ENCODE data around the gene SYT2. TPM values are rescaled to one million over a fixed set of nuclear protein-coding genes. Genes with fewer than 3 reads are reported as not detected.
A peak's percentile ranks its signal among the peaks of the same experiment; 100 is the strongest.

Gene SYT2
- total and polyA plus RNA-seq, 2 donors from 2014 or later = 0.15 to 0.19 TPM

GRCh38 chr1:202575918-202576653, 134.2 kb downstream of the SYT2 start:
- intact Hi-C loops (cut with DNase I) = no loop called here
- H3K9me3 ChIP-seq (ENCODE audit: control insufficient read depth in 2 of 3, insufficient read depth in 1 of 3, low read length in 3 of 3) = no peaks in the 10 kb centered on the region
- no peak overlapping the region for H3K4me3 ChIP-seq (ENCODE audit: low read length in 3 of 3)
- H3K27me3 ChIP-seq (ENCODE audit: control insufficient read depth, insufficient read depth, low read length) = no peaks in the 10 kb centered on the region
- no peak overlapping the region for H3K9ac ChIP-seq (ENCODE audit: low read length in 3 of 3)
- no peak for TF ChIP-seq CTCF (IDR thresholded peaks at IDR 0.05; ENCODE audit: borderline replicate concordance, extremely low read depth, insufficient read depth)
- no peak for FAIRE-seq
- H3K4me1 ChIP-seq (ENCODE audit: control insufficient read depth in 2 of 3, insufficient read depth in 2 of 3, low read depth in 1 of 3, low read length in 3 of 3) = peaks cover 0 to 19% (median 2%) of the 10 kb centered on the region in 3 donors
- DNase-seq = peak in 3 of 5 donors; percentile 33 to 57 (median 56)
- H3K36me3 ChIP-seq (ENCODE audit: control insufficient read depth in 2 of 3, insufficient read depth in 3 of 3, low read length in 3 of 3) = peaks cover 0 to 9% (median 5%) of the 10 kb centered on the region in 3 donors
- no peak overlapping the region for H3K27ac ChIP-seq (ENCODE audit: low read depth in 2 of 2, low read length in 2 of 2)

- peaks cover 0 to 8% (median 4%) of the 10 kb centered on the region in 3 donors for H3K4me1 ChIP-seq (ENCODE audit: control insufficient read depth in 2 of 3, insufficient read depth in 2 of 3, low read depth in 1 of 3, low read length in 3 of 3)
- no peak for DNase-seq
- H3K9me3 ChIP-seq (ENCODE audit: control insufficient read depth in 2 of 3, insufficient read depth in 1 of 3, low read length in 3 of 3) = no peaks in the 10 kb centered on the region
- H3K27ac ChIP-seq (ENCODE audit: low read depth in 2 of 2, low read length in 2 of 2) = no peak overlapping the region
- no peak overlapping the region for H3K9ac ChIP-seq (ENCODE audit: low read length in 3 of 3)
- no peak overlapping the region for H3K4me3 ChIP-seq (ENCODE audit: low read length in 3 of 3)
- peaks cover 0 to 5% (median 0%) of the 10 kb centered on the region in 3 donors for H3K36me3 ChIP-seq (ENCODE audit: control insufficient read depth in 2 of 3, insufficient read depth in 3 of 3, low read length in 3 of 3)
- intact Hi-C loops (cut with DNase I) = no loop called here
- no peaks in the 10 kb centered on the region for H3K27me3 ChIP-seq (ENCODE audit: control insufficient read depth, insufficient read depth, low read length)
- FAIRE-seq = no peak
- TF ChIP-seq CTCF (IDR thresholded peaks at IDR 0.05; ENCODE audit: borderline replicate concordance, extremely low read depth, insufficient read depth) = no peak
These were observed 137.4 kb downstream of the SYT2 start for GRCh38 chr1:202572867-202573266.

DNA sequence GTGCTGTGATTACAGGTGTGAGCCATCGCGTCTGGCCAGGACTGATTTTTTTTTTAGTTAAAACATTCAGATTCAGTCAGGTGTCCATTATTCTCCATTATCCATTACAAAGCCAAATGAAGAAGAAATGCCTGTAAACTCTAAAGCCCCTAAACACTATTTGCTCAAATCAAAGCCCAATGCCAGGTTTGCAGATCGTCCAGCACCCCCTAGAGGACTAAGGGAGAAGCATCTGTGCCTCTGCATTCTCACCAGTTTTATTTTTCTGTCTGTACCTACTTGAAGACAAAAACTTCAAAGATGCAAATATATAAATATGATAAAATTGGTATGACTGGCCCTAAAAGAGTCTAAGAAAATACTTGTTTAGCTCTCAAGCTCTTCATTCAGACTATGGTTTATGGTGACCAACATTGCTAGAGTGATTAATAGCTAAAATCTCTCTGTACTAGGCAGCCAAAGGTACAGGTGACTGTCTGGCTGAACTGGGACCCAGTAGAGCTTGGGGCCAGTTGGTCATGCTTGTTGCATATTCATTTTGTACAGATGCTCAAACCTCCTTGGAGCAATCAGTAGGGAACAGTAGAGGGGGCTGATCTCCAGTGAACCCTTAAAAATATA, 138.4 kb downstream of the SYT2 start:
- Histone ChIP-seq H3K36me3 (ENCODE audit: control insufficient read depth in 2 of 3, insufficient read depth in 3 of 3, low read length in 3 of 3) (peaks cover 0 to 5% (median 0%) of the 10 kb centered on the region in 3 donors), H3K9me3 (ENCODE audit: control insufficient read depth in 2 of 3, insufficient read depth in 1 of 3, low read length in 3 of 3) (no peaks in the 10 kb centered on the region), H3K27ac (ENCODE audit: low read depth in 2 of 2, low read length in 2 of 2) (no peak overlapping the region), H3K27me3 (ENCODE audit: control insufficient read depth, insufficient read depth, low read length) (no peaks in the 10 kb centered on the region), H3K4me1 (ENCODE audit: control insufficient read depth in 2 of 3, insufficient read depth in 2 of 3, low read depth in 1 of 3, low read length in 3 of 3) (peaks cover 0 to 6% (median 5%) of the 10 kb centered on the region in 3 donors), H3K9ac (ENCODE audit: low read length in 3 of 3) (no peak overlapping the region), H3K4me3 (ENCODE audit: low read length in 3 of 3) (no peak overlapping the region)
- peak; percentile 68 for TF ChIP-seq CTCF (IDR thresholded peaks at IDR 0.05; ENCODE audit: borderline replicate concordance, extremely low read depth, insufficient read depth)
- no peak for FAIRE-seq
- intact Hi-C loops (cut with DNase I) = no loop called here
- peak in 1 of 5 donors; percentile 77 for DNase-seq
